NCI-H748 treated with DMSO at 0.1 percent for 48 hours (cell line): ENCODE results near the gene POLR2L.

ENCODE experiments used
- DNase-seq: peaks from one replicate; lab custom pipeline; 2025; lab: John Stamatoyannopoulos, UW

Gene POLR2L

DNA sequence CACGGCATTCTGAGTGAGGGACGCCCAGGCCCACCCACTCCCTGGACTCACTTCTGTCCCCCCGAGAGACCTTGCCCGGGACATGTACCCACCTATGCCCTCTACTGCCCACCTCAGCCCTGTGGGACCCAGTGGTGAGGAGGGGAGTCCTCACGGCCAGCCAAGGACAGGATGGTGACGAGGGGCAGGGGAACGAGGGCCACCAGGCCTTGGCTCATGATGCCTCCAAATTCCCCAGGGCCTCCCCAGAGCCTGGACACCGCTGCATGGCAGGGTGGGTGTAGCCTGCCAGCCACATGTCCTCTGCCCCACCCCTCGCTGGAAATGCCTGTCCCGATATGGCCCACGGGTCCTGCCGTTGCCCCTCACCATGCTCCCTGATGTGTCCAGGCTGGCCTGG is 26.5 kb upstream of the POLR2L start:
- DNase-seq: no peak

DNA sequence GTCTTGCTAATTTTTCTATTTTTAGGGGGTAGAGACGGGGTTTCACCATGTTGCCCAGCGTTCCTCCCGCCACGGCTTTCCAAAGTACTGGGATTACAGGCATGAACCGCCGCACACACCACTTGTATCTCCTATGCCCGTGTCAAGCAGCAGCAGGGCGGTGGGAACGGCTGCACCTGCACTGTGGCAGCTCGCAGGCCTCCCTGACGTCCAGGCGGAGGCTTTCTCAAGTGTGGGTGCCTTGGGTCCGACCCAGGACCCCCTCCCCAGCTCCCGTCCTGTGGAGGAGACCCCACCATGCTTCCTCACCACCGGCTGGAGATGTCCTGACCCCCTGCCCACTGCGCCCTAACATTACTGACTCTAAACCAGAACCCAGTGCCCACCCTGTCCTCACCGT is 26.1 kb upstream of the POLR2L start:
- DNase-seq: no peak

DNA sequence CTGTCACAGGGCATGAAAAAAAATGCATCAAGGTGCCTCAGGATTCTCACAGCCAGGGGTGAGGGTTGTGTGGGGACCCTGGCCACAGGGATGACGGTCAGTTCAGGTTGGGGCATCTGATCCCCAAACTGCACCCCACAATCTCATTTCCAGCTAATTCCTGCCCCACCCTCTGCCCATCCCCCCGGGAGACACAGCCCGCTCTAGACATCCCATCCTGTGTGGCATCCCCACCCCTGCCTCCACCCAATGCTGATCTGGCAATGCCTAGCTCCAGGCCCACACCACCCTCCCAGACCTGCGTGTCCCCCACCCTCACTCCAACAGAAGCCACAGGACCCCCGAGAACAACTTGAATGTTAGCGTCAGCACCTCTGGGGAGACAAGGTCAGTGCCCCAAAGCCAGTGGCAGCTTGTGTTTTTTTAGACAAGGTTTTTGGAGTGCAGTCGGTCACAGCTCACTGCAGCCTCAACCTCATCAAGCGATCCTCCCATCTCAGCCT is 25.6 kb upstream of the POLR2L start:
- DNase-seq: no peak

DNA sequence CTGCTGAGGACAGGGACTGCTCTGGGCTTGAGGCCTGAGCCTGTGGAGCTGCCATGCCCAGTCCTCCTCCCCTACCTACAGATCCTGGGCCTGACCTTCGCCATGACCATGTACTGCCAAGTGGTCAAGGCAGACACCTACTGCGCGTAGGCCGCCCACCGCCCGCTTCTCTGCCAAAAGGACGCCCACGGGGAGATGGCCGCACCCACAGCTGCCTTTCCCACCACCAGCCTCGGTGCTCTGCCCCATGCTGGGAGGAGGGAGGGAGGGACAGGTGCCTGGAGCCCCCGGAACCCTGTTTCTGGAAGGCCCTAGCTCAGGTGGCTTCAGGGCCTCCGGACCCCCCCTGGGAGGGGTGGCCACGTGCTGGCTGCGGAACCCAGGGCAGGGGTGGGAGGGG is 24.2 kb upstream of the POLR2L start:
- DNase-seq: no peak

DNA sequence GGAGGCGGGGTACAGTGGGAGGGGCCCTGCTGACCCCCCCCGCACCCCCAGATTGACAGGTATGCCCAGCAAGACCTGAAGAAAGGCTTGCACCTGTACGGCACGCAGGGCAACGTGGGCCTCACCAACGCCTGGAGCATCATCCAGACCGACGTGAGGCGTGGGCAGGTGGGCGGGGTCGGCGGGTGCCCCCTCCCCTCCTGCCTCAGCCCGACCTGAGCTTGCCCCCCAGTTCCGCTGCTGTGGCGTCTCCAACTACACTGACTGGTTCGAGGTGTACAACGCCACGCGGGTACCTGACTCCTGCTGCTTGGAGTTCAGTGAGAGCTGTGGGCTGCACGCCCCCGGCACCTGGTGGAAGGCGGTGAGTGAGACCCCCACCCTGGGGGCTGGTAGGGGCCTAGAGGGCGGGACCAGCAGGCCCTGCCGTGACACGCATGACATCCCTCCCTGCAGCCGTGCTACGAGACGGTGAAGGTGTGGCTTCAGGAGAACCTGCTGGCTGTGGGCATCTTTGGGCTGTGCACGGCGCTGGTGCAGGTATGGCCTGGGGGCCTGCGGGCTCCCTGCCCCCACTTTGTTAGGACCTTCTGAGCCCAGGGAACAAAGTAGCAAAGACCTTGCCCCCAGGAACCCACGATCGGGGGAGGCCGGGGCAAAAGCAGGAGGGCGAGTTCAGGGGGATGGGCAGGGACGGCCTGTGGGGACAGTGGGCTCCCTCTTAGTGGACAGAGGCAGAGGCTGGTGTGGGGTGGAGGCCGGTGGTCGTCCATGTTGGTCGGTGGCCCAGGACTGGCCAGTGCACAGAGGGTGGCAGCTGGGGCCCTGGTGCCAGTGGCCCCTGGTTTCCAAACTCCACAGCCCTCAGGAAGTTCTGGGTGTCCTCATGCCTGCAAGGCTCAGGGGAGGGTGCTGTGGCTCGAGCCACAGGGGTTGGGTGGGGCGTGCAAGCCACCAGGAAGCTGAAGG is 23.4 kb upstream of the POLR2L start:
- DNase-seq: no peak

DNA sequence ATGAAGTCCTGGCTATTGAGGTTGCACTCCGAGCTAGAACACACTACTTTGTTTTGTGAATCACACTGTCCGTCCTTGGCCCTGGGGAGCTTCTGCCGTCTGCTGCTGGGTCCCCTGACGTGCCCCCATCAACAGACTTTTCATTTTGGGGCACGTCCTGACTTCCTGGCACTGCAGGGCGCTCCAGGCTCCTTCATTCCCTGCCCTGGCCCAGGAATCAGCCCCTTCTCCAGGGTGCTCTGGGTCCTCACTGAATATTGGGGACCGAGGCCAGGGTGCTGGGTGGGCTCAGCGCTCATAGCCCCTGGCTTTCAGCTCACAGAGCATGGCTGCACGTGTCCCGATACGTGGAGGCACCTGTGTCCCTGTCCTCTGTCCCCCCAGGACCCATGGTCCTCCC is 22.6 kb upstream of the POLR2L start:
- no peak for DNase-seq

DNA sequence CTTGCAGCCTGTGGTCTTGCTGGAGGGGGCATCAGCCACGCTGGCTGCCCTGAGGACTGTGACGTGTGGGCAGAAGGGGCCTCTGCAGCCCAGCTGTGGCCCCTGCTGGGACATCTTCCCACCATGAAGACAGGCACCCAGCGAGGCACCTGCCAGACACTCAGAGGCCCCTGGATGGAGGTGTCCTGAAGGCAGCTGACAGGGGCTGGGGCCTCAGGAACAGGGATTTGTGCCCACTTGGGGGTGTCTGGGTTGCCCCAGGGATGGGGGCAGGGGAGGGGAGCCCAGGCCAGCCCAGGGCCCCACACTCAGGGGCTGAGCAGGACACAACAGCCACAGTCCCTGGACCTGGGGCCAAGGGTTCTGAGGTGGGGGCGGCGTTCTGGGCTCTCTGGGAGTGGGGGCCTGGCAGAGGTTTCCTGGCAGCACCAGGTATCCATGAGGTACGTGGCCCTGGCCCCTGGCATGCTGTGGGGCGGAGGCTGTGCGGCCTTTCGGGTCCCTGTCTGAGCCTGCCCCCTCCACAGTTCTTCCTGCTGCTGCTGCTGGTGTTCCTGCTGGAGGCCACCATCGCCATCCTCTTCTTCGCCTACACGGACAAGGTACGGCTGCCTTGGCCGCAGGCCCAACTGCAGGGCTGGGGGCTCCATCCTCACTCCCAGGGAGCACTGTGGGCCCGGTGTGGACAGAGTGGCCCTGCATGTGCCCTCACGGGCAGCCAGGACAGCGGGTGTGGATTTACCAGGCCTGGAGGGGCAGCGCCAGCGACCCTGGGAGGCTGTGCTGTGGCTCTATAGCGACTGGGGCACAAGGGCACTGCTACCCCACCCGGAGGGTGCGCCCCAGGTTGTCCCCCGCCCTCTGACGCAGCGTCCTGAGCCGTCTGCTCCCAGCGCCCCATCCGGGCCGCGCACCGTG is 21.8 kb upstream of the POLR2L start:
- DNase-seq: no peak

DNA sequence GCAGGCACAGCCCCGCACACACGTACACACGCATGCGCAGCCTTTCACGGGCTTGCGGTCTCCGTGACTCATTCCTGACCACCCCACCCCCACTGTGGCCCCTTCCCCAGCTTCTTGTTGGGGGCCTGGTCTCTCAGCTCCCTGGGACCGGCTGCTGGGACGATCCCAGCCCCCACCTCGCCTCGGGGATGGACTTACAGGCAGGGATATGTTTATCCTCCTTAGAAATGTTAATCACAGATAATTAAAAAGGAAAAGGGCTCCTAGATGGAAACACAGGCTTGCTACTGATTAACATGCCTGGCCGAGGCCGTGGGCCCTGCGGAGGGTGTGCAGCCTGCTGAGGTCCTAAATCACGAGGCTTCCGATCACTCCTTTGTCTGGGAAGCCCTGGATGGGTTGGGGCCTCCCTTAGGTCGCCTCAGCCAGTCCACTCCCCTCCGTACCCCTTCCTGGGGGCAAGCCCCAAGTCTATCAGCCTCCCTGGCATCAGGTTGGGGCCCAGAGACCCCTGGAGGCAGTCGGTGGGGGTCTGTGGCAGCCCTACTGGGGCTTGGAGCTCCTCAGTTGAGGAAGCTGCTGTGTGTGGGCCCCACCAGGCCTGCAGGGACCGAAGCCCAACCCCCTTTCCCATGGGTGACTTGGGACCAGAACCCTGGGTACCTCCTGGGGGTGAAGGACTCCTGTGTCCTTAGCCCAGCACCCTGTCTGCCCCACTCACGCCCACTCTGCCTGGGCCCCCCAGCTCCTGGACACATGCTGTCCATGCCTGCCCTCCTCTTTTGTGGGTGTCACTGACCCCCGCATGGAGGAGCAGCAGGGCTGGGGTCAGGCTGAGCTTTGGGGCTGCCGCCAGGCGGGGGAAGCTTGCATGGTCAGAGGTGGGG is 20.9 kb upstream of the POLR2L start:
- DNase-seq: no peak

DNA sequence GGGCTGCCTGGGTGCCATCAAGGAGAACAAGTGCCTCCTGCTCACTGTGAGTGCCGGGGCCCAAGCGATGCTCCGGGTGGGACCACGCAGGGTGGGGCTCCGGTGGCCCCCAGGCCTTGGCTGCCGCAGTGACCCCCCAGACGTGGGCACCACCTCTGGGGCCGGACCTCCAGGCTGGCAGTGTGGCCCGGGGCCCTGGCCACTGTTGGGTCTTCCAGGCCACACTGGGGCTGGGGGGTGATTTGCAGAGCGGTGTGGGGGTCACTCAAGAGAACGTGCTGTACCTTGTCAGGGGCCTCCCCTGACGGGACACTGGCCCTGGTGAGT is 20.3 kb upstream of the POLR2L start:
- DNase-seq: no peak

DNA sequence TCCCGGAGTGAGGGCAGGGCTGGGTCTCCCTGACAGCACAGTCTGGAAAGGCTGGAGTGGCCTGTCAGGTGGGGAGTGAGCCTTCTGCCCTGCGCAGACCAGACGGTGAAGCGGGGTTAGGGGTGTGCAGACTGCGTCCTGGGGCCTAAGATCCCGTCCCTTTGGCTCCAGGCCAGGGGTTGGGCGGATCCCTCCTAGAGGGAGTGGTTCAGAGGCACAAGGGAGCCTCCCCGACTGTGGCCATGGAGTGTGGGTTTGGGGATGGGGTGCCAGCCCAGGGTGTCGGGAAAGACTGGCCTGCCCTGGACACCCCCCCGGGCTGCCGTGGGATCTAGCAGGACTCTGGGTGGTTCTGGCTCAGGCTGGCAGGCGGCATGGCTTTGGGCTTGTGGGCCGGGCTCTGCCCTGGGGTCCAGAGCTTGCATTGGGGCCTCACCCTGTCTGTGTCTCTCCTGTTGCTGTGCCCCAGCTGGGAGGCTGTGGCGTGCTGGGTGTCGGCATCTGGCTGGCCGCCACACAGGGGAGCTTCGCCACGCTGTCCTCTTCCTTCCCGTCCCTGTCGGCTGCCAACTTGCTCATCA is 19.8 kb upstream of the POLR2L start:
- DNase-seq: no peak

DNA sequence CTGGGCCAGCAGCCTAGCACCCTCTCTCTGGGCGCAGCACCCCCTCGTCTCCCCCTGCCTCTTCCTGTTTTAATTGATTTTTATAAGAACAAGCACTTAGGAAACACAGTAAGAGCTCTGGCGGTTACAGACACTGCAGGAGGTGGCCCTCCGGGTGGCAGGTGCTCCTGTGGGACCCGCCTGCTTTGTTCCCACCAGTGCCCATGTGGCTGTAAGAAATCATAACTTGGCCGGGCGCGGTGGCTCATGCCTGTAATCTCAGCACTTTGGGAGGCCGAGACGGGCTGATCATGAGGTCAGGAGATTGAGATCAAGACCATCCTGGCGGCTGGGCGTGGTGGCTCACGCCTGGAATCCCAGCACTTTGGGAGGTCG is 18.8 kb upstream of the POLR2L start:
- DNase-seq: no peak

DNA sequence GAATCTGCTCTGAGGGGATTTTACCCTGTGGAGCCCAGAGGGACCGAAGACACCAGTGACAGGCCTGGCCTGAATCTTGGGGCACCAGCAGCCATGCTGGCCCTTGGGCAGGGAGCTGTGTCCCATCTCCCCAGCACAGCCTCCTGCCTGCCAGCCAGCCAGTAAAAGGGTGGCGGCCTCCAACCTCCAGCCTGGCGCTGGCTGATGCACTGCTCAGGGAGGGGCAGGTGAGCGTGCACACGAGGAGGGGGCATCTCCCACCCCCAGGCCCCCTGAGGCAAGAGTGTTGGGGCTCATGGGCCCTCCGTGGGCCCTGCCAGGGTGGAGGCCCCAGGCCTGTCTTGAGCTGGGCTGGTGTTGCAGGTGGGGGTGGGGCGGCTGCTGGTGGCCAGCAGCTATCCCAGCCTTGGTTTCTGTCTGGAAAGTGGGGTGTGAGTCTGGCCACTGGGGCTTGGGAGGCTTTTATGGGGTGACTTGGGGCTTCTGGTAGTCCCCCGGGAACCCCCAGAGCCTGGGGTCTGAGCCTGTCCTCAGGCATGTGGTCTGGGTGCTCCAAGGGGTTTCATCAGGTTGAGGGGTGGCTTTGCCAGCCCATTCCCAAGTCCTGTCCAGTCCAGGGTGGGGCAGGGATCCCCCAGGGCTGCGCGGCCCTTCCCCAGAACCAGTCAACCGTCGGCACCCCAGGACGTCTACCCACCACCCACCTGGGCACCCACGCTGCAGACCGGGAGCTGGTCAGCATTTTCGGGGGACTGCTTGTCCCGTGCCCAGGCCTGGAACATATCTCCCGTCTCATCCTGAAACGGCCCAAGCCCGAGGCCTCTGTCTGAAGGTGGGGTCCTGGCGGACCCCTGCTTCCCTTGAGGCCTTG is 18.1 kb upstream of the POLR2L start:
- DNase-seq: no peak

DNA sequence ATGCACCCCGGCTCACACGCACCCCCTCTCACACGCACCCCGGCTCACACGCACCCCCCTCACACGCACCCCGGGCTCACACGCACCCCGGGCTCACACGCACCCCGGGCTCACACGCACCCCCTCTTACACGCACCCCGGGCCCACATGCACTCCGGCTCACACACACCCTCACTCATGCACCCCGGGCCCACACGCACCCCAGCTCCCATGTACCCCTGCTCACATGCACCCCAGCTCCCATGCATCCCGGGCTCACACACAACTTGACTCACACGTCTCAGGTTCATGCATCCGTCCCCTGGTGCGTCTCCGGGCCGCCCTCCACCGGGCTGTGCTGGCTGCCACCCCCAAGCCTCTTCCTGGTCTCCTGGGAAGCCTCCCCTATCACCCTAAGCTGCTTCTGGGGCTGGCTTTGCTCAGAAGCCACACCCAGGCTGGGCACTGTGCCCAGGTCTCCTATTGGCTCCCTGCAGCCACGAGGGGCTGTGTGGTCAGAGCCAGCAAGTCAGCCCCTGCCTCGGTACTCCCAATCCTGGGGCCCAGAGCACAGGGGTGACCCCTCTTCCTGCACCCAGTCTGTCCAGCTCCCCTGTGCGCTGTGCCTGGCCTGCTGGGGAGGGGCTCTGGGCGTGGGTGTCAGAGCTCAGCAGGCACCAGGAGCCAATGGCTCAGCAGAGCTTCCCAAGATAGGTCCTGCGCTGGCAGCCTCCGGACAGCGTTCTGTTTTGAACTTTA is 17.2 kb upstream of the POLR2L start:
- peak; percentile 31 for DNase-seq

DNA sequence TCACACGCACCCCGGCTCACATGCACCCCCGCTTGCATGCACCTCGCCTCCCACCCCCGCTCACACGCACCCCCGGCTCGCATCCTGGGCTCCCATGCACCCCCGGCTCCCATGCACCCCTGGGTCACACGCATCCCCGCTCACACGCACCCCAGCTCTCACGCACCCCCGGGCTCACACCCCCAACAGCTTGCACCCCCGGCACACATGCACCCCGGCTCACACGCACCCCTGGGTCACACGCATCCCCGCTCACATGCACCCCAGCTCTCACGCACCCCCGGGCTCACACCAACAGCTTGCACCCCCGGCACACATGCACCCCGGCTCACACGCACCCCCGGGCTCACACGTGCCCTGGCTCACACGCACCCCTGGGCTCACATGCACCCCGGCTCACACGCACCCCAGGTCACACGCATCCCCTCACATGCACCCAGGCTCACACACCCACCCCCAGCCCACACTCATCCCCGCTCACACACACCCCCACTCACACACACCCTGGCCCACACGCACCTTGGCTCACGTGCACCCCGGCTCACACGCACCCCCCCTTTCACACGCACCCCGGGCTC is 16.5 kb upstream of the POLR2L start:
- DNase-seq: no peak

DNA sequence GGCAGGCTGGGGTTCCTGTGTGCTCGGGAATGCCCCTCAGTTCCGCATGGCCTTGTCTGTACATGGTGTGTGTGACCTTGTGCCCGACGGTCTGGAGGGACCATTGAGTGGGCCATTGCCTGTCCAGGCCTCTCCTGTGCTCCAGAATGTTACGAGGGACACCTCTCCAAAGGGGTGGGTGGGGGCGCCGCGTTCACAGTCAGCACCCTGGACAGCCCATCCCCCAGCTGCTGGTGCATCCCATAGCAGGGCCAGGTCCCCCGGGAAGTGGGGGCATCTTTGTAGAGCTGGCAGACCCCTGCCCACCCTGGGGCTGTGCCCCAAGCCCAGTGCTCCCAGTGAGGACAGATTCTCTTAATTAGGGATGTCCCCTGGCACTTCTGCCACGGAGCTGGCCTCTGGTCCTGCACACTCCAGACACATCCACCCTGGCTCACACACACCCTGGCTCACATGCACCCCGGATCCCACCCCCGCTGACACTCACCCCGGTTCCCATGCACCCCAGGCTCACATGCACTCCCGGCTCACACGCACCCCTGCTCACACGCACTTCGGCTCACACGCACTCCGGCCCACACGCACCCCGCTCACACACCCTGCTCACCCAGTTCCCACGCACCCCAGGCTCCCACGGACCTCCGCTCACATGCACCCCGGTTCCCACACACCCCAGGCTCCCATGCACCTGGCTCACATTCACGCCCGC is 15.9 kb upstream of the POLR2L start:
- DNase-seq: no peak

DNA sequence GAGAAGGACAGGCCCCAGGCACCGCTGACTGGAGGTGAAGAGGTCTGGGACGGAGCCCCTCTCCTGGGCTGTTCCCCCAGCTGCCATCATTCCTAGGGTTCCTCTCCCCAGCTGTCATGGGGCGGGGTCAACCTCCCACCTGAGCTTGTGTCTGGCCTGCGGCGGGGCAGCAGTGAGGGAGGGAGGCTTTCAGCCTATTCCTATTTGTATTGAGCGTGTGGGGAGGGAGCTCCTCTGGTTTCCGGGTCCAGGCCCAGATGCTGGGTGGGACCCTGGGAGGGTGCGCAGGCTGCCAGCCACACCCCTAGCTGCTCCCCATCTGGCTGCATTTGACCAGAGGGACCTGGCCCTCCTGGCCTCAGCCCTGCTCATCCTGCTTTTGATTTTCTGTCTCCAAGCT is 14.1 kb upstream of the POLR2L start:
- DNase-seq: no peak

DNA sequence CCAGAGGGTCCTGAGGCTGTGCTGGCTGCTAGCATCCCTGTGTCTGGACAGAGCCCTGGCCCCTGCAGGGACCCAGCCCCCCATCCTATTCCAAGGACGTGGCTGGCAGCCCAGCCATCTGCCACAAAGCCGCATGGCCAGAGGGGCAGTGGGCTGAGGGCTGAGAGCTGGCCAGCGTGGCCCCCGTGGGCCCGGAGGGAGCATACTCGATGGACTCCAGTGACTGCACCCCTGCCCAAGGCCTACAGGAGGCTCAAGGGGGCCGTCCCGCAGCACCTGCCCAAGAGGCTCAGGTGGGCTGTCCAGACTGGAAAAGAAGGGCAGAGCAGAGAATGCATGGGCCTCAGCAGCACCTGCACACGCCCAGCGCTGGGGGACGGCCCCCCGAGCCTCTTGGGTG is 13.5 kb upstream of the POLR2L start:
- no peak for DNase-seq

DNA sequence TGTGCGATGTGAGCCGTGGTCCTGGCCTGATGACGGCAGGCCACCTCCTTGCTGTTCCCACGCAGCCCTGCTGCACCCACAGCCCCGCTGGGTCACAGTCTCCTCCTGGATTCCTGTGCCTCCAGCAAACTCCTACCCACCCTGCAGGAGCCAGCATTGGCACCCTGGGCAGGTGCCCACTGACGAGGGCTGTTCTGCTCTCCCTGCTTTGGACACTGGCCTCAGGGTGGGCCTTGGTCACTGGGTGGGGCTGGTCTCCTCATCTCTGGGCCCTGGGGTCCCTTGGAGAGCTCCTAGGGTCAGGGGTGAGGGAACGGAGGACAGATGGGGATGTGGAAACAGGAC is 13.0 kb upstream of the POLR2L start:
- DNase-seq: no peak
